ENCODE measurements around the gene LNX2. TPM values are rescaled to one million over a fixed set of nuclear protein-coding genes. Genes with fewer than 3 reads are reported as not detected.
A peak's percentile ranks its signal among the peaks of the same experiment; 100 is the strongest.

LNX2 gene
- total RNA-seq, 1 donor from 2014 or later: 11.2 TPM

DNA sequence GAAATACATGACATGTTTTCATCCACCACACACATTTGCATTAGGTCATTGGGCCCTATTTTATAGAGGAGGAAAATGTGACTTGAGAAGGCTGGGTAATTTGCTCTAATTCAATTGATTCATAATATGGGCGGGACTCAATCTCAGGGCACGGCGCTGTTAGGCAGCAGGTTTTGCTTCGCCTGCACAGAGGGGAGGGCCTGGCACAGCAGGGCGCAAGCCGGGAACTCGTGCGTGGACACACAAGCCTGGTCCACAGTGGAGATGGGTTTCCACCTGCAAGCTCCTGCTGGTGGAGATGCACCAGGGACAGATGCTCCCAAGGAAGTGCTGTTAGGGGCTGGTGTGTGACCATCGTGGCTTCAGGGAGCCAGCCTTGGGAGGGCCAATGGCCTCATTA lies 111.5 kb downstream of the LNX2 start:
- no peak overlapping the region for H3K4me3 ChIP-seq
- H3K36me3 ChIP-seq: no peaks in the 10 kb centered on the region
- H3K27ac ChIP-seq (replicated peaks): no peak overlapping the region
- H3K27me3 ChIP-seq (ENCODE audit: low read depth): no peaks in the 10 kb centered on the region
- no peak for TF ChIP-seq CTCF (IDR thresholded peaks at IDR 0.05; ENCODE audit: borderline replicate concordance)
- intact Hi-C loops (cut with micrococcal nuclease): no loop called here
- H3K4me1 ChIP-seq: no peaks in the 10 kb centered on the region
- H3K9me3 ChIP-seq (replicated peaks): no peaks in the 10 kb centered on the region
- no peak for DNase-seq

GRCh38 chr13:27505792-27506191 lies 114.5 kb downstream of the LNX2 start:
- intact Hi-C loops (cut with micrococcal nuclease): no loop called here
- Histone ChIP-seq H3K27me3 (ENCODE audit: low read depth) (no peaks in the 10 kb centered on the region), H3K4me3 (no peak overlapping the region), H3K36me3 (no peaks in the 10 kb centered on the region), H3K4me1 (peaks cover 16% of the 10 kb centered on the region), H3K9me3 (replicated peaks) (no peaks in the 10 kb centered on the region), H3K27ac (replicated peaks) (no peak overlapping the region)
- no peak for DNase-seq
- TF ChIP-seq CTCF (IDR thresholded peaks at IDR 0.05; ENCODE audit: borderline replicate concordance): no peak

- intact Hi-C loops (cut with micrococcal nuclease): no loop called here
- no peaks in the 10 kb centered on the region for H3K36me3 ChIP-seq
- H3K4me1 ChIP-seq: peaks cover 21% of the 10 kb centered on the region
- H3K9me3 ChIP-seq (replicated peaks): no peaks in the 10 kb centered on the region
- H3K27ac ChIP-seq (replicated peaks): peak overlapping the region; percentile 63
- H3K27me3 ChIP-seq (ENCODE audit: low read depth): no peaks in the 10 kb centered on the region
- H3K4me3 ChIP-seq: no peak overlapping the region
- no peak for TF ChIP-seq CTCF (IDR thresholded peaks at IDR 0.05; ENCODE audit: borderline replicate concordance)
- no peak for DNase-seq
Measured at GRCh38 chr13:27504868-27505194, 115.5 kb downstream of the LNX2 start.

DNA sequence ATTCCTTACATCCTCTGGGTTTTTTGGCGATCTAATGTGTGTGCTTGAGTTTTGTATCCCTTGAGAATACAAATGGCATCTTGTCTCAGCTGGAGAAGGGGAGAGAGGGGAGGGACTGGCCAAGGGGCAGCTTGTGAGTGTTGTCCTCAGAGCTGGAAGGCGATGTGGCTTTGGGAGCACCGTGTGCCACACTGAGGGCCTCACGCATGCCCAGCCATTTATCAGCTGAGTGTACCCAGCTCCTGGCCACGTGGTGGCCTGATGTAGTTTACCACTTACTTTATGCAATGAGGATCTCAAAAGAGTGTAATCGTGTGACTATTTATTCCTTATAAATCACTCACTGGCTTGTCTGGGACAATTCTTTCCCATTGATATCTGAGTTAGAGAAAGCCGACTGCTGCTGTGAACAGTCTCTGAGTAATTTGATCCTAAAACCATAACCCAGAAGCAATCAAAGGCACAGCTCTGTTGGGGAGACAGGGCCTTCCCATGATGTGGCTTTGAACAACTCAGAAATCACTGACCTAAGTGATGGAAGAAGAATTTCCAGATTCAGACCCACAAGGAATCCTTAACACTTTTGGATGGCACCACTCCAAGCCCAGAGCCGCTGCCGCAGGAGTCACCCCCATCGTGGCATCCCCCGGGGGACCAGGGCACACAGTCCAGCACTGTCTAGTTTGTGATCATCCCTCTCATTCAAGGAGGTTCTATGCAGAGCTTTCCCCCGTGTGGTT lies 116.0 kb downstream of the LNX2 start:
- peak overlapping the region; percentile 63 for H3K27ac ChIP-seq (replicated peaks)

GRCh38 chr13:27500806-27501534 lies 119.4 kb downstream of the LNX2 start:
- TF ChIP-seq CTCF (IDR thresholded peaks at IDR 0.05; ENCODE audit: borderline replicate concordance): no peak
- no peak overlapping the region for H3K4me3 ChIP-seq
- no peaks in the 10 kb centered on the region for H3K27me3 ChIP-seq (ENCODE audit: low read depth)
- no peak for DNase-seq
- peaks cover 21% of the 10 kb centered on the region for H3K4me1 ChIP-seq
- no peaks in the 10 kb centered on the region for H3K36me3 ChIP-seq
- intact Hi-C loops (cut with micrococcal nuclease): no loop called here
- no peak overlapping the region for H3K27ac ChIP-seq (replicated peaks)
- H3K9me3 ChIP-seq (replicated peaks): no peaks in the 10 kb centered on the region

More for the DNA sequence above, 116.0 kb downstream of the LNX2 start:
- Histone ChIP-seq H3K4me3 (no peak overlapping the region), H3K9me3 (replicated peaks) (no peaks in the 10 kb centered on the region), H3K36me3 (no peaks in the 10 kb centered on the region), H3K4me1 (peaks cover 21% of the 10 kb centered on the region), H3K27me3 (ENCODE audit: low read depth) (no peaks in the 10 kb centered on the region)
- intact Hi-C loops (cut with micrococcal nuclease): no loop called here
- DNase-seq: peak; percentile 20
- no peak for TF ChIP-seq CTCF (IDR thresholded peaks at IDR 0.05; ENCODE audit: borderline replicate concordance)
